ENCODE measurements around the gene COL21A1.

COL21A1 gene

DNA sequence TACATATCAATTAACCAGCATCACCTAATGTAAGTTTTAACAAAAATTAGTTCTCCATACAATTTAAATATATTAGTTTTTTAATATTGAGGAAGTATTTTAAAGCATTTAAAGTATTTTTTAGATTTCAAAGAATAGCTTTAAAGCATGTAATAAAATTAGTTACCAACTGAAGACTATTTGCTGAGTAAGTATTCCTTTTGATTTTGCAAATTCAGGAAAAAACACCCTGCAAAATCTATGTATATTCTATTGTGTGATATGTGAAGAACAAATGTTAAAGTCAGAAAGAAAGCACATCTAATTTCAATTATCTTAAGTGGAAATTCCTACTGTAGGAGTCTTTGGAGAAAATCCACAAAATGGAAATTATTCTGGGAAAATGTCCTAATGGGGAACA is 107.3 kb downstream of the COL21A1 start:
- DNase-seq (ENCODE audit: low spot score) (no peak), FAIRE-seq (no peak)

DNA sequence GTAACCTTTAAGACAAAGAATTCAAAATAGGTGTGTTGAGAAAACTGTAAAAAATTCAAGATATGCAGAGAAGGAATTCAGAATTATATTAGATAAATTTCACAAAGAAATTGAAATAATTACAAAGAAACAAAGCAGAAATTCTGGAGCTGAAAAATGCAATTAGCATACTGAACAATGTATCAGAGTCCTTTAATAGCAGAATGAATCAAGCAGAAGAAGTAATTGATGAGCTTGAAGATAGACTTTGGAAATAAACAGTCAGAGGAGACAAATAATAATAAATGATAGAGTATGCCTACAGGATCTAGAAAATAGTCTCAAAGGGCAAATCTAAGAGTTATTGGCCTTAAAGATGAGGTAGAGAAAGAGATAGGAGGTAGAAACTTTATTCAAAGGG is 131.7 kb downstream of the COL21A1 start:
- no peak for DNase-seq (ENCODE audit: low spot score)
- no peak for FAIRE-seq

DNA sequence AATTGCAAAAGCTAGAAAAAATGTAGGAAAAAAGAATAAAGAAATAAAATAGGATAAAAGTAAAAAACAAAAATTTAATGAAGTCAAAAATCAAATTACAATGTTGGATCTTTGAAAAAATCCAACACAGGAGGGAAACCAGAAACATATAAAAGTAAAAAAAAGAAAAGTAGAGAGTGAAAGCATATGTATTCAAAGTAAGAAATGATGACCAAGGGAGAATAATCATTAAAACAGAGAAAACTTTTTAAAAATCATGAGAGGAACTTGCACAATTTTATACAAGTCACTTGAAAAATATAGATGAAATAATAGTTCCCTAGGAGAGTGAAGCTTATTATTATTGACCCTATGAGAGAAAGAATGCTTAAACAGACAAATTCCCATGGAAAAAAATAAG is 138.2 kb downstream of the COL21A1 start:
- FAIRE-seq = no peak
- no peak for DNase-seq (ENCODE audit: low spot score)

DNA sequence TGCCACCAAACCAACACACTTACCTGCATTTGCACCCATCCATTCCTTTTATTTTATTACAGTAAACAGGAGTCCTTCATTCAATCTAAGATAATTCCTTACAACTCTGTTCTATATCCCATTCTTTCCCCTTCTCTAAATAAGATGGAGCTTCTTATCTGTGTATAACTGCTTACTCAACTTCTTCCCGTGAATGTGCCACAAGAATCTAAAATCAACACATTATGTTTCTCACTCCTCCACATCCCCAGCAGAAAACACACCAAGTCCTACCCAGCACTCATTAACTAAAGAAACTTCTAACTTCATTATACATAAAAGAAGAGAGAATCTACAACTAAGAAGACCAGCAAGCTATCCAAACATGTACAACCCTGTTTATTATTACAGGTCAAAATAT is 141.1 kb downstream of the COL21A1 start:
- FAIRE-seq (no peak), DNase-seq (ENCODE audit: low spot score) (no peak)

DNA sequence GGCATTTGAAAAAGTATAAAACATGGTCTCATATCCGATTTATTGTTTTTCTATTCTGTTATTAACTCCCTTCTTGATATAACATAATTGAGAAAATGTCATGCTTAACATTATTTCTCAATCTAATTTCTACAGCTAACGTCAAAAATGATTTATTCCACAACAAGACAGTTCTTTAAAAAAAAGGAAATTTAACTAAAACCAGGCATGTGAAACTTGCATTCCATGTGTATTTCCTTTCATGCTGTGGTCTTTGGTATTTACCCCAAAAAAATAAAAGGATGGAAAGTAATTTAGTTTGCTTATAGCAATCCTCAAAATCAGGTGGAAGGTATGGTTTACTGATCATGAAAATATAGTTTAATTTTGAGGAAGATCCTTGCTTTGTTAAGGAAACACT is 142.8 kb downstream of the COL21A1 start:
- DNase-seq (ENCODE audit: low spot score) (no peak), FAIRE-seq (peak; percentile 53)

DNA sequence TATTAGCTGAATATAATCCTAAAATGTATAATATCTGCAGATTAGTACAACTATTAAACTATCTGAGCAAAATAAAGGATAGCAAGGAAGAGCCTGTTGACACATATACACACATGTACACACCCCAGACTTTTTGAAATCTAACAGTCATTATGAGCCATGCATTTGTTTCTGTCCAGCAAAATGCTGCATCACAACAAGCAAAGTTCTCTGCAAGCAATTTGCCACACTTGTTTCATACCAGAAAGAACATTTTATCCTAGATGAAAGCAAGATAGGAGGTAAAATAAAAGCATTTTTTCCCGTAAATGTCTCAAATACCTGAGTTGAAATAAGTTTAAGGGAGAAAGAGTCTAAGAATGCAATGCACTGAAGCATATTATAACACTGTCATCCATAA is 145.2 kb downstream of the COL21A1 start:
- FAIRE-seq = no peak

DNA sequence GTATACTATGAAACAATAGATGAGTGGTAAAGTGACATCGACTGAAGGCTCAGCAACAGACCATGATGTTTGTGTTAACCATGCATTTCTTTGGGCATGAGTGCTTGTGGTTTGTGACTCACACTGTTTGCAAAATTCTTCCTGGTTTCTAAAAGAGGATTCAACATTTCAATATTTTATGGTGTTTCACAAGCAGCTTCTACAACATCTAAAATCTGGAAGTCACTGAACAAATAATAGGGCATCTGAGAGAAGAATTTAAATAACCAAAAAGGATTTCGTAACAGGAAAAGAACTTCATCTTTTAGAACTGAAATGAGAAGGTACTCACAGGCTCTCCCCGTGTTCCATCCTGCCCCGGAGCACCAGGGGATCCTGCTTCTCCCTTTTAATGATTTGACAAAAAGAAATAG is 146.2 kb downstream of the COL21A1 start:
- FAIRE-seq = peak; percentile 55

More for the DNA sequence above, 145.2 kb downstream of the COL21A1 start:
- no peak for DNase-seq (ENCODE audit: low spot score)

DNA sequence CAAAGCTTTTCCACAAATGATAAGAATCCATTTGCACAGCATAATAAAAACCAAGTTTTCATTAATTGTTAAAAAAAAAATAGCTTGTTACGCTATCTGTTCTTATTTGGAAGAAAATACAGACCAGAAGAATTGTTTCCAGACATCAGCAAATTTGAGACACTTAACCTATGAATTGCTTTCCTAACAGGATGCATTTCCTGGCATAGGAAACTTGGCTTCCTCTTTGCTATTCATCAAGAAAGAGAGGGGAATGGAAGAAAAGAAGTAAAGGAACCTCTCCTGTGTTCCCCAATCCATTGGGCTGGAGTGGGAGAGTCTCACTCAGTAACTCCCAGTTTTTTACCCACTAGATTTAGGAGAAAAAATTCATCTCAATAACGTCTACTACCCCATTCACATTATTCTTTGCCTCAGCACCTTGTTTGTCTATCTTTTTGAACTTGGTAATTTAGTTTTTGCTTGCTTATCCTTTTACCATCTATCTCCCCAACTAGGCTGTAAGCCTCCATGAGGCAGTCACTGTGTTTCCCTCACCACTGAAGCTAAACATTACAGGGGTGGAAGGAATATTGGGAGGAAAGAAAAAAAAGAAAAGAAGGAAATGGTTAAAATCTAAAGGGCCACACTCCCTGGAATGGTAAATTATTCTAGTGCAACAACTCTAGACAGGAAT is 150.3 kb downstream of the COL21A1 start:
- DNase-seq (ENCODE audit: low spot score) = no peak
- FAIRE-seq = no peak

More for the DNA sequence above, 146.2 kb downstream of the COL21A1 start:
- peak; percentile 73 for DNase-seq (ENCODE audit: low spot score)

DNA sequence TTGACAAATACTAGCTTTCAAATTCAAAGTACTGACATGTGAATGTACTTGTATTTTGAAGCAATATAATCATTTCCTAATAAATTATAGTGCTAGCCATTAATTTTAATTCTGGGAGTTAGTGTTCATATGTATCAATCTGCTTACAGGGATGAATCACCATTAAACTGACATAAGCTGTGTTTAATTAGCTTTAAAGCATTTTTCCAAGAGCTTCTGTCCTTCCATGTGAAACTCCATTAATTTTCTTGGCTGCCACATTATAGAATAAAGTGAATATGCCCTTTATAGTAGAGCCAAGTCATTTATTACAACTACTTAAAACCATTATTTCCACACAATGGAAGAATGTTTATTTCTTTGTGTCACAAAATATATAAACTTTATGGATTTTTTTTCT is 150.8 kb downstream of the COL21A1 start:
- FAIRE-seq (no peak), DNase-seq (ENCODE audit: low spot score) (no peak)

DNA sequence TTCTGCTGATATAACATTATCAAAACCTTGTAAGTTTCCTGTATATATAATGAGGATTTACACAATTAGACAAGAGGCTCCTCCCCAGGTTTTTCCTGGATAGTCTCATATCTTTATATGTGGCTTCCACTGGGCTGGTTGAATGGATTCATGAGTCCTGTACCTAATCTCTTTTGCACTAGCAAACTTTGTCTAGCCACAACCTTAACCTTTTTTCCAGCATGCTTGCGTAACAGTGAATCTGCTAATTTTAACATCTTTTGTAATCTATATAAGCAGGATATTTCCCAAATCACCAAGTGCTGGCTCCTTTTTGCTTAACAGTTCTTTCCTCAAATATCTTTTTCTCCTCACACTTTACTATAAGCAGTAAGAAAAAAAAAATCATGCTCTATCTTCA is 153.6 kb downstream of the COL21A1 start:
- no peak for FAIRE-seq

DNA sequence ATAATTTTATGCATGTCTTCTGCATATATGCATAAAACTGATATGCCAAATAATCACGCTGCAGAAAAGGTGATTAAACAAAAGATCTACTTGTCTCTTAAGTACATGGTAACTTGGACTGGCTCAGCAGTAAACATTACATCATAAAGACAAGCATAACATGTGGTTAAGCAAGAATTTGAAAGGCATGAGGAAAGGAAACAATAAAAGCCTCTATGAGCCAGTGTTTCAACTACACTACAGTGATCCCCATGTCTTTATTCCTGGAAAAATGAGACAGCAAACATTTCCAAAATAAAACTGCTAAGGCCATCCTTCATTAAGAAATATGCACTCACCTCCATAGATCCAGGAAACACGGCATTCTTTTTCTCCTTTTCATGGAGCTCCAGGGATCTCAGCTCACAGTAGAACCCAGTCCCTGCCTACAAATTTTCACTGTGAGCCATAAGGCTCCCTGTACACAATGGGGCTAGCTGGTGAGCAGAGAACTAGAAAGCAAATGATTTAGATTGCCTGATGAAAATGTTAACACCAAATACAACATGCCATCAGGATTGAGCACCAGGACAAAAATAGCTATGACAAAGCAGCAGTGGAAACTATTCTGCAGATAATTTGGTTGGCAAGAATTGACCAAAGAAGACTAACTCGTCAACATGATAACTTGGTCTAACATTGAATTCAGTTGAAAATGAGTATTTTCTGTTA is 156.1 kb downstream of the COL21A1 start:
- FAIRE-seq = peak; percentile 63

More for the DNA sequence above, 153.6 kb downstream of the COL21A1 start:
- DNase-seq (ENCODE audit: low spot score) = no peak

DNA sequence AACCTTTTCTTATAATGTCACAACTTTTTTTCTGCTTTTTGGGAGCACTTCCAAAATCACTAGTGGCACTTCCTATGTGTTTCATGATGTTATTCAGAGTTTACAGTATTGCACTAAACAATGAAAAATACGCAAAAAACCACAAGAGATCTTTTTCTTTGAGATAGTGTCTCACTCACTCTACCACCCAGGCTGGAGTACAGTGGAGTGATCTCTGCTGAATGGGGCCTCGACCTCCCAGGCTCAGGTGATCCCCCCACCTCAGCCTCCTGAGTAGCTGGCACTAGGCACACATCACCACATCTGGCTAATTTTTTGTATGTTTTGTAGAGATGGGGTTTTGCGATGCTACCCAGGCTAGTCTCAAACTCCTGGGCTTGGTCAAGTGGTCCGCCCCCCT is 158.7 kb downstream of the COL21A1 start:
- no peak for FAIRE-seq
- no peak for DNase-seq (ENCODE audit: low spot score)

More for the DNA sequence above, 156.1 kb downstream of the COL21A1 start:
- DNase-seq (ENCODE audit: low spot score) = peak; percentile 56

DNA sequence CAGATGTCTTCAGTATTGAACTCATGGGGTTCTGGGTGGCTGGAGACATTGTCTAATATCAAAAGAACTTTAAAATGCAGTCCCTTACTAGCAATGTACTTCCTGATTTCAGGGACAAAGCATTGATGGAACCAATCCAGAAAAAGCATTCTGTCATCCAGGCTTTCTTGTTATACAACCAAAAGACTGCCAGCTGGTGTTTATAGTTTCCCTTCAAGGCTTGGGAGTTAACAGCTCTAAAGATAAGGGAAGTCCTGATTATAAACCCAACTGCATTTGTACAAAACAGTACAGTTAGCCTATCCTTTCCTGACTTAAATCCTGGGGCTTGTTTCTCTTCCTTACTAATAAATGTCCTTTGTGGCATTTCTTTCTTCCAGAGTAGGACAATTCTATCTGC is 160.0 kb downstream of the COL21A1 start:
- DNase-seq (ENCODE audit: low spot score) = no peak
- FAIRE-seq = no peak

DNA sequence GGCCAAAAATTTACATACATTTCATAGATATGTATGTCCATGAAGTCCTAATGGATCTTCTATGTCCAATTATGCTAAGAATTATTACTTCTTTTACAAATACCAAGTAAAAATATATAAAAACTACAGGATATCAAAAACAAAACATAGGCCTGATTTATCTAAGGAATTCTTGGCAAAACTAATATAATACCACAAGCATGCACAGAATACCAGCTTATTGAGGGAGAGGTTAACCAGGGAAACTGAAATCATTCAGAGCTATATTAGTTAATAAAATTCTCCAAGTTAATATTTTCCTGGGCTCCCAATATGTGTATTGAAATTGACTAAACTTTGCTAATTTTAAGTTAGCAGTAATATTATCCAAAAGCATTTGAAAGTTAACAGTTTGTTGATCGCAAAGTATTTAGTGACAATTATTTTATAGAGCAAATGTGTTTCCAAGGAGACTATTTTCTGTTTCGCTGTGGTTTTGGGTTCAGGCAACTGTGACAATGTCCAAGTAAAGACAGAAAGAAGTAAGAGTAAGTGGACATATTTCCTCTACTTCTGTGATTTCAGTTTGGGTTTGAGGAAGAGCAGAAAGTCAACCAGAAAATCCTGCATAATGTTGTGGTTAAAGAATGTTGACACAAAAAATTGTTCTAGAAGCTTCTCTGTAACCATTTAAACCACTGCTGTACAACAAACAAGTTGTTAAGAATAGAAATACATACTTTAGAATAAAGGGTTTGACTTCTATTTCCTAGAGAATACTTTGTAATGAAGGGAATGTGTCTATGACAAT is 167.4 kb downstream of the COL21A1 start:
- DNase-seq (ENCODE audit: low spot score) (no peak), FAIRE-seq (no peak)

DNA sequence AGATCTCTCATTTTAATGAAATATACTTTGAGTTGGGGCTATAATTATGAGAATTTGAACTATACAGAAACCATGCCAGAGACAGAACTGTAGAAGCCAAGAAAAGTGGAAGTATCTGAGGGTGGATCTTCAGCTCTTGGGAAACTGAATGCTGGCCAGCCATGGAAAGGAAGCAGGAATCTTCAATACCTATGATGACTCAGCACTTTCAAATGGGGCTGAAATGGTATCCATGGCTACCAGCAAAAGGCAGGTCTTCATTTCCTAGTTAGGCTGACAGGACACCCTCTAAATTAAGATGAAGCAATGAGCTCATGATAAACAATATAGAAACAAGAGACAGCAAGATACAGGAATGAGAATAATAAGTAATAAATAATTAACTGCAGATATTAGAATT is 171.3 kb downstream of the COL21A1 start:
- DNase-seq (ENCODE audit: low spot score) = no peak
- no peak for FAIRE-seq

DNA sequence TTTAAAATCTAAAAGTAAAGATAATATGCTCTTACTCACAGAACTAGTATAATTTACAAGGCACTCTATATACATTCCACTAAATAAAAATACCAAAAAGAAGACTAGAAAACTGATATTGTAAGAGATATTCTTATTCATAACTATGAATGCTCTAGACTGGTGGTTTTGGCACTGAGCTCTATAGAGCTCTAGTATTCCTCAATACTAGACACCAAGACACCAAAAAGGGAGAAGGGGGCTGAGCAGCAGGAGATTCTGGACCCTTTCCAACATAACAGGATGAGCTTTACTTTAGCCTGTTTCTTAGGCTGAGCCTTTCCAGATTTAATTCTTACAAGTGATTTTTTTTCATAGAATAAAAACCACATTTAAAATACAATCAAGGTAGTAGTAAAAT is 173.6 kb downstream of the COL21A1 start:
- FAIRE-seq = no peak
- DNase-seq (ENCODE audit: low spot score) = no peak

DNA sequence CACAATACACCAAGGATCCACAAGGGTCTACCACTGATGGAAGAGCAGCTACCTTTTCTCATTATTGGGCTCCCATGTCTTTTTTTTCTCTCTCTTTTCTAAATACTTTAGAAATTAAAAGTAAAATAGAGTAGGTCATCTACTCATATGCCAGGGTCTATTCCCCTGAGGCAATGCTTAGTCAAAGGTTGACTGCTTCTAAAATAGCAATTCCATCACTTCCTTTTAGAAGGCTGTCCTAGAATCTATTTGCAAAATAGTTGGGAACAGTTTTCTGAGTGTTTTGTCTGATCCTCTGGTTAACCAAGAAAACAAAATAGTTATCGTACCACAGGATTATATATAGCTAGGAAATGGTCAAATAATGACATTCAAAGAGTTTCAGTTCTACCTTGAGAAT is 174.1 kb downstream of the COL21A1 start:
- no peak for FAIRE-seq

DNA sequence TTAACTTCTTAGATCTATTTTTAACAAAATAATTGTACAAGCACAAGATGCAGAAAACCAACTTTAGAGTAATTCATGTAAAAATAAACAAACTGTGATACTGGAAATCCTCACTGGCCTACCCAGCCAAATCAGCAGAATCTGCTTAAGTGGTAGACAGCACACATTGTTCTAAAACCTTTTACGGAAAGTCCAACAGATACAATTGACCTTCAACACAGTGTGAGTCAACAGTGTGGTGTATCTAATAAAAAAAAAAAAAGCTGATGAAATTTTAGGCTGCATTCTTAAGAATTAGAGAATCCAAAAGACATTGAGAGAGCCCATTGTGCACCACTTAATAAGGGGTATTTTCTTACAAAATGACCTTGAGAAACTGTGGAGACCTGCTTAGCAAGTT is 174.5 kb downstream of the COL21A1 start:
- FAIRE-seq (no peak), DNase-seq (ENCODE audit: low spot score) (no peak)

More for the DNA sequence above, 174.1 kb downstream of the COL21A1 start:
- no peak for DNase-seq (ENCODE audit: low spot score)

DNA sequence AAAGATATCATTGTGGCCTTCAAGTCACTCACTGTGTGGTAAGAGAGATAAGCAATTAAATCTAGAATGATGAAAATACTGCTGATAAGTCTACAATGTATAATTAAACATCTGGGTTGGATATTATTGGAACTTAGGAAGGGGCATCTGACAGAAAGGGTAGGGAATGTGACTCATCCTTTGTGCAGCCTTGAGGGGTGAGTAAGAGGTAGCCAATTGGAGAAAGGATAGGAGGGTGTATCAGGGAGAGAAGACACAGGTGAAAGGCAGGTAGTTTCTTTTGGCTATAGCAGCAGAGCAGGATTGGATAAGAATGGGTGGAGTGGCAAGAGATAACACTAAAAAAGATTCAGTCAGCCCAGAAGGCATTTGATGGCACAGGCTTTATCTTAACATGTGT is 182.0 kb downstream of the COL21A1 start:
- FAIRE-seq (no peak), DNase-seq (ENCODE audit: low spot score) (no peak)

DNA sequence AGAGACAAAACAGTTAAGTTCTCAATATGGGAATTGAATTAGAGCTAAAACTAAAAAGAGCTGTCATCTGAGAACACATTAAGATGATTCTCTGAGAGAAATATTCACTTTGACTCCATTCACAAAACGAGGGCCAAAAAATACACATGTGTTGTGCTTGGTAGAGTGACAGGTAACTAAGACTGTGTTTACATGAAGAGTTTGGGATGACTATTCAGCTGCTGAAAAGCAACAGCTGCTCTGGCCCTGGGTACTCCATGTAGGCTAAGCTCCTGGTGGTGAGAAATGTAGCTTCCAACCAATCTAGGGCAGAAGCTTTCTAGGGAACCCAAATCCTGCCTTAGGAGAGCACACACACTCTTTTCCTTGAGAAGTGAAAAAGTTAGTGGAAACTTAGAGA is 184.5 kb downstream of the COL21A1 start:
- DNase-seq (ENCODE audit: low spot score) = no peak
- FAIRE-seq = no peak

DNA sequence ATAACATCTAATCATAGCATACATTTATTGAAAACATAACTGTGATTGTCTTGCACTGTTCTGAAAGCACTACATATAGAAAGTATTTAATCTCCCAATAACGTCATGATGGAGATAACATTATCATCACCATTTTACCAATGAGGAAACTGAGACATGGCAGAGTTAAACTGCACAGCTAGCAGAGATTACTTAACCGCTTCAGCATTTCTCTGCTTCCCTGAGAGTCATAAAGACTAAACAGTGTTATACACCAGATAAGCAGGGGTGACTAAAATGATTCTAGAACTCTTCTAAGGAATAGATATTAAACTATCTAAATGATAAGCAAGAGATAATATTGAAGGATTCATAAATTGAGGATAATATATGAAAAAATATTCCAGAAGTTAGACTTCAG is 188.7 kb downstream of the COL21A1 start:
- FAIRE-seq (no peak), DNase-seq (ENCODE audit: low spot score) (no peak)

DNA sequence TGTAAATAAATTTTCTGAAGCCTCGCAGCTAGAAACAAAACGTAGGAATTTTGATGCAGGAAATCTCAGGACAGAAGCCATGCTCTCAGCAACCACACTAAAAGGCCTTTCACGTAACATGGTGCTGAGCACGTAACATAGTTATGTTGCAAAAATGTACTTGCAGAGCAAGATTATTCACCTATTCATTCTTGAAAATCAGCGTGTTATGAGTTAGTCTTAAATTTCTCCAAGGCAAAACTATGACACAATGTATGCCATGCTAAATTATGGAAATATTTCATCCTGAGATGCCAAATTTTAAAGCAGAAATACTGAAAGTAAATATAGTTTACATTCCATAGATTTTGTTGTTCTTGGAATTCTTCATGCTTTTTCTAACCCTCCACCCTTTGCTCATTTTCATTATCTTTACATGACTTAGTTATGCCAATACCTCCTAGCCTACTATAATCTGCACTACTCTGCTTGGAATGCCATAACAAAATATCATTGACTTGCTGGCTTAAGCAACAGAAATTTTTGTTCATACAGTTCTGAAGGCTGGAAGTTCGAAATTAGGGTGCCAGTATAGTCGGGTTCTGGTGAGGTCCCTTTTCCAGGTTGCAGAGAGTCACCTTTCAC is 192.2 kb downstream of the COL21A1 start:
- no peak for FAIRE-seq
- DNase-seq (ENCODE audit: low spot score) = no peak

Data from urothelium cell line (cell line).